Stimulated activated CD8-positive, alpha-beta memory T cell treated with anti-CD3 and anti-CD28 coated beads, Interleukin-2, amount 100 ng/mL, for 1 hour (primary cell): ENCODE results near the gene ADPRH.
"Not testable (repeated sequence)": the region's sequence is repeated elsewhere in the genome, so short reads cannot be mapped to it uniquely, and the experiment has no call there.

Experiments used
- DNase-seq, 2 donors: peaks; one replicate each; pipeline ENCODE4 v3.0.0-alpha.2; 2020; ENCODE audit warnings: low read depth in 2 of 2

The ADPRH gene

GRCh38 chr3:119579366-119580066 is at the start of gene ADPRH:
TSS of gene ADPRH (plus strand) at chr3:119579492. CDS start at chr3:119582170, 2,678 bp downstream.
- peak in 1 of 2 donors; percentile 17 for DNase-seq

- no peak for DNase-seq
These were observed 49.4 kb upstream of the ADPRH start for GRCh38 chr3:119529883-119530282.

GRCh38 chr3:119530456-119530855 is 48.8 kb upstream of the ADPRH start:
- no peak for DNase-seq

GRCh38 chr3:119531151-119531550 is 48.1 kb upstream of the ADPRH start:
- no peak for DNase-seq

GRCh38 chr3:119534296-119534695 is 45.0 kb upstream of the ADPRH start:
- DNase-seq: no peak

- DNase-seq: no peak
These were observed 42.5 kb upstream of the ADPRH start for GRCh38 chr3:119536757-119537156.

GRCh38 chr3:119538772-119539171 is 40.5 kb upstream of the ADPRH start:
- no peak for DNase-seq

- DNase-seq: no peak
These were observed 37.7 kb upstream of the ADPRH start for GRCh38 chr3:119541547-119541946.

- no peak for DNase-seq
These were observed 37.0 kb upstream of the ADPRH start for GRCh38 chr3:119542168-119542767.

- no peak for DNase-seq
These were observed 36.1 kb upstream of the ADPRH start for GRCh38 chr3:119543147-119543546.

- no peak for DNase-seq
These were observed 32.1 kb upstream of the ADPRH start for GRCh38 chr3:119547227-119547626.

- DNase-seq: no peak
These were observed 31.0 kb upstream of the ADPRH start for GRCh38 chr3:119548341-119548740.

GRCh38 chr3:119550192-119550910 is 28.9 kb upstream of the ADPRH start:
- DNase-seq: no peak

- no peak for DNase-seq
These were observed 27.7 kb upstream of the ADPRH start for GRCh38 chr3:119551598-119551997.

GRCh38 chr3:119552928-119553327 is 26.4 kb upstream of the ADPRH start:
- DNase-seq: not testable (repeated sequence)

- DNase-seq: no peak
These were observed 25.4 kb upstream of the ADPRH start for GRCh38 chr3:119553823-119554415.

GRCh38 chr3:119555309-119555735 is 24.0 kb upstream of the ADPRH start:
- no peak for DNase-seq

GRCh38 chr3:119555929-119556328 is 23.4 kb upstream of the ADPRH start:
- DNase-seq: no peak

GRCh38 chr3:119557192-119557876 is 22.0 kb upstream of the ADPRH start:
- no peak for DNase-seq

- no peak for DNase-seq
These were observed 21.4 kb upstream of the ADPRH start for GRCh38 chr3:119557877-119558269.

GRCh38 chr3:119558626-119559317 is 20.5 kb upstream of the ADPRH start:
- DNase-seq: no peak
